ENCODE results near the gene KRTAP5-7. TPM values are rescaled to one million over a fixed set of nuclear protein-coding genes. Genes with fewer than 3 reads are reported as not detected.

The KRTAP5-7 gene
- total and polyA plus RNA-seq, 2 of the 13 experiments (the other 11 are each of a cell fraction or from before 2014, with no cell fraction given) = 0.54 TPM; not detected in 1

- no peak for ATAC-seq
- ChIA-PET CTCF (ENCODE audit: low intra/inter-chr PET ratio, low total read pairs) (no interaction called here), POLR2A (no interaction called here)
- Histone ChIP-seq H3K4me2 (ENCODE audit: low read depth, low read length) (no peak overlapping the region), H3K9me3 (ENCODE audit: low read length) (no peaks in the 10 kb centered on the region), H4K20me1 (ENCODE audit: insufficient read depth, low read length) (no peaks in the 10 kb centered on the region), H3K27ac (ENCODE audit: extremely low read length, insufficient read depth, low read length) (no peak overlapping the region), H3K4me3 (replicated peaks in 1 of 3; ENCODE audit: insufficient read depth in 1 of 3, low read depth in 2 of 3, low read length in 3 of 3) (no peak overlapping the region), H3K4me1 (ENCODE audit: insufficient read depth, low read length) (no peaks in the 10 kb centered on the region), H3K9ac (ENCODE audit: insufficient read depth, low read depth, low read length) (no peak overlapping the region), H2AFZ (ENCODE audit: low read length) (no peak overlapping the region), H3K79me2 (ENCODE audit: insufficient read depth, low read length) (no peaks in the 10 kb centered on the region), H3K27me3 (ENCODE audit: control insufficient read depth in 1 of 2, insufficient read depth in 2 of 2, low read length in 2 of 2) (no peaks in the 10 kb centered on the region), H3K36me3 (replicated peaks in 1 of 2; ENCODE audit: control insufficient read depth in 1 of 2, insufficient read depth in 2 of 2, low read length in 2 of 2) (peaks cover 12 to 43% of the 10 kb centered on the region in 2 experiments; a peak in 4 of 5 replicates)
- 96% methylated on average over 30 of the region's 30 CpGs for WGBS (ENCODE audit: low lambda C conversion rate)
- FAIRE-seq = no peak
- no TSS peak for BruUV-seq (replicated peaks)
- intact Hi-C loops (cut with micrococcal nuclease; ENCODE audit: unreplicated experiment) = no loop called here
- TF ChIP-seq, protein P1, sequence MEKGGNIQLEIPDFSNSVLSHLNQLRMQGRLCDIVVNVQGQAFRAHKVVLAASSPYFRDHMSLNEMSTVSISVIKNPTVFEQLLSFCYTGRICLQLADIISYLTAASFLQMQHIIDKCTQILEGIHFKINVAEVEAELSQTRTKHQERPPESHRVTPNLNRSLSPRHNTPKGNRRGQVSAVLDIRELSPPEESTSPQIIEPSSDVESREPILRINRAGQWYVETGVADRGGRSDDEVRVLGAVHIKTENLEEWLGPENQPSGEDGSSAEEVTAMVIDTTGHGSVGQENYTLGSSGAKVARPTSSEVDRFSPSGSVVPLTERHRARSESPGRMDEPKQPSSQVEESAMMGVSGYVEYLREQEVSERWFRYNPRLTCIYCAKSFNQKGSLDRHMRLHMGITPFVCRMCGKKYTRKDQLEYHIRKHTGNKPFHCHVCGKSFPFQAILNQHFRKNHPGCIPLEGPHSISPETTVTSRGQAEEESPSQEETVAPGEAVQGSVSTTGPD (CRISPR knock-in tag; IDR thresholded peaks at IDR 0.05) = no peak
- TF ChIP-seq THYN1 (CRISPR knock-in tag; IDR thresholded peaks at IDR 0.05; ENCODE audit: borderline replicate concordance, low read depth) (no peak), SALL1 (CRISPR knock-in tag; IDR thresholded peaks at IDR 0.05) (no peak), PHF20 (CRISPR knock-in tag; IDR thresholded peaks at IDR 0.05) (no peak), KDM5A (IDR thresholded peaks at IDR 0.05; ENCODE audit: borderline replicate concordance, low read length) (no peak), ZNF547 (CRISPR knock-in tag; IDR thresholded peaks at IDR 0.05) (no peak), TBP (CRISPR knock-in tag; IDR thresholded peaks at IDR 0.05) (no peak), HOMEZ (CRISPR knock-in tag; IDR thresholded peaks at IDR 0.05; ENCODE audit: low read depth) (no peak)
- TF ChIP-seq, protein P2, sequence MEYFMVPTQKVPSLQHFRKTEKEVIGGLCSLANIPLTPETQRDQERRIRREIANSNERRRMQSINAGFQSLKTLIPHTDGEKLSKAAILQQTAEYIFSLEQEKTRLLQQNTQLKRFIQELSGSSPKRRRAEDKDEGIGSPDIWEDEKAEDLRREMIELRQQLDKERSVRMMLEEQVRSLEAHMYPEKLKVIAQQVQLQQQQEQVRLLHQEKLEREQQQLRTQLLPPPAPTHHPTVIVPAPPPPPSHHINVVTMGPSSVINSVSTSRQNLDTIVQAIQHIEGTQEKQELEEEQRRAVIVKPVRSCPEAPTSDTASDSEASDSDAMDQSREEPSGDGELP (IDR thresholded peaks at IDR 0.05; ENCODE audit: borderline replicate concordance, low read depth) = no peak
- no peak for DNase-seq (ENCODE audit: low spot score)
- in situ Hi-C loops (cut with HindIII; ENCODE audit: extremely low pct_ligation_motif_present, low pct_unique_long_range_greater_than_20kb) = no loop called here
Observed at GRCh38 chr11:71501071-71501985, 25.7 kb upstream of the KRTAP5-7 start.
